ENCODE data around the gene HDAC9.

GRCh38 chr7:18824157-18824556 is 328.6 kb downstream of the HDAC9 start:
- TF ChIP-seq CTCF (IDR thresholded peaks at IDR 0.05) (no peak), POLR2A (IDR thresholded peaks at IDR 0.05; ENCODE audit: low read depth) (no peak), EP300 (IDR thresholded peaks at IDR 0.05) (no peak)
